ENCODE measurements around the gene ATP6V1G1.
"Not testable (repeated sequence)": the region's sequence is repeated elsewhere in the genome, so short reads cannot be mapped to it uniquely, and the experiment has no call there.

The ATP6V1G1 gene, protein sequence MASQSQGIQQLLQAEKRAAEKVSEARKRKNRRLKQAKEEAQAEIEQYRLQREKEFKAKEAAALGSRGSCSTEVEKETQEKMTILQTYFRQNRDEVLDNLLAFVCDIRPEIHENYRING

DNA sequence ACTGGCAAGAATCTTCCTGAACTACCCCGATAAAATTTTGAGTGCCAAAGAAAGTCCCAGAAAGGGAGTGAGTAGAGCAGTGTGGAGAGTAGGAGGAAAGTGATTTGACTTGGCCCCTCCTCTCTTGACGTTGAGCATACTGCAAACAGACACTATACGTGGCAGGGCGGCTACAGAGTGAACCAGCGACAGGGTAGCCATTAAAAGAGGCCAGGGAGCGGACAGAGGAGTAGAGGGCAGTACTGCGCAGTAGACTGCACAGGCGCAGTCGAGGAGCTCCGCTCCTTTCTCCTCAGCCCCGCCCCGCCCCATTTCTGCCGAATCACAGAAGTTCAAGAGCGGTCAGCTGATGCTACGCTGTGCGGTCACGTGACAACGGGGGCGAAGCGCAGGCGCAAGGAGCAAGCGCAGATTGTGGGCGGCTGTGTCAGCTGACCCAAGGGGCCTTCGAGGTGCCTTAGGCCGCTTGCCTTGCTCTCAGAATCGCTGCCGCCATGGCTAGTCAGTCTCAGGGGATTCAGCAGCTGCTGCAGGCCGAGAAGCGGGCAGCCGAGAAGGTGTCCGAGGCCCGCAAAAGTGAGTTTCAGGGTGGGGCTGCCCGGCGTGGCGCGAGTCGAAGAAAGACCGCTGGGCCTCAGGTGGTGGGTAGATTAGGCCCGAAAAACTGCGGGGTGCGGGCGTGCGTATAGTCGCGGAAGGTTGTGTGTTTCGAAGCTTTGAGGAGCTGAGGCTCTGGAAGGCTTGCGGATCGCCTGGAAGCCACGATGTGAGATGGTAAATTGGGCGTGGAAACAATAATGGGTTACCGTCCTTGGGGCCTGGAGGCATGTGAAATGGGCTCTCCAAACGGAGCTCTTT, at the start of gene ATP6V1G1:
TSS of gene ATP6V1G1 (plus strand) at position 425 of the 858 bp plus-strand sequence. CDS start at position 495, 70 bp downstream.
- peak; percentile 99 for DNase-seq

DNA sequence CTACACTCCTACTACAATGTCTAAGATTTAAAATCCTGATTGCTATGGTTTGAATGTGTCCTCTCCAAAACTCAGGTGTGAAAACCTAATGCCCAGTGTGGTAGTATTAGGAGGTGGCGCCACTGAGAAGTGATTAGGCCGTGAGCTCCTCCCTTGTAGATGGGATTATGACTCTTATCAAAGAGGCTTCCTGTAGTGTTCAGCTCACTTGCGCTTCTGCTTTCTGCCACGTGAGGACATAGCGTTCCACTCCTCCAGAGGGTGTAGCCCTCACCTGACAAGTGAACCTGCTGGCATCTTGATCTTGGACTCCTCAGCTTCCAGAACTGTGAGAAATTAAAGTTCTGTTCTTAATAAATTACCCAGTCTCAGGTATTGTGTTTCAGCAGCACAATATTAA, 49.3 kb upstream of the ATP6V1G1 start:
- peak; percentile 40 for DNase-seq

DNA sequence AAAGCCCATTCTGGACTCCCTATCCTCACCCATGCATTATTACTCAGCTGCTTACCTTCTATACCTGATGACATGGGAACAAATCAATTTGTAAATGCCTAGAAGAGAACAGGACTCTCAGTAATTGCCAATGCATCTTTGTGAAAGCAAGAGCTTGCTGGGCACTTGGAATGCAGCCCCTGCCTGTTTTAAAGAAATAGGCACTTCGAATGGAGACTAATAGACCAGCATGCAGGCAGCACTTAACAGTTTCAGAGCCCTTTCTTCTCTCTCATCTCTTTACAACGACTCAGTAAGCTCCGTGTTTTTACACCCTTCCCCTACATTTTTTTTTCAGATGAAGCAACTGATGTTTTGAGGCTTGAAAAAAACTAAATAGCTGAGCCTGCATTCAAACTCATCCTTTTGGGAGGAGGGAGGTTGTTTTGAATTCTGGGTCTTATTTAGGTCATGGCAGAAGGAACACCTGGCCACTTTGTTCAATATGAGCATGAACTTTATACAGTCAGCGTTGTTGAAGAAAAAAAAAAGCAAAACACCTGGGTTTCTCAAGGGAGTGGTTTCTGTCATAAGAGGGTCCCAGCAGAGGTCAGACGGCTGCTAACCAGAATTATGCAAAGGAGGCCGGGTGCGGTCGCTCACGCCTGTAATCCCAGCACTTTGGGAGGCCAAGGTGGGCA, 47.7 kb upstream of the ATP6V1G1 start:
- DNase-seq, result no peak

DNA sequence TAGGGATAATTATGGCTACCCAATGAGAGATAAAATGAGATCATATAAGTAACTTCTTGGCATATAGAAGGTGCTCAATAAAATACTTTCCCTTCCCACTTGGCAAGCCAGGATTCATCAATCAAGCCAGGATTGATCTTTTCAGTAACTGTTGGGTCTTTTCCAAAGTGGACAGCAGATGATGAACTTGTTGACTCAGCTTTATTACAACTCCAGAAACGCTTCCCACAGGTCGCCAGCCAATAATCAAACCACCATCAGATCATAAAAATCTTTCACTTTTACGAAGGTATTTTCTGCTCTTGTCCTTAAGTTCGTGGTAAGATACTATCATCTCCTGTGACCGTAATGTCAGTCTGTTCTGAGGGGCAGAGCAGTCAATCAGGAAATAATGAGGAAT, 42.5 kb upstream of the ATP6V1G1 start:
- no peak for DNase-seq

DNA sequence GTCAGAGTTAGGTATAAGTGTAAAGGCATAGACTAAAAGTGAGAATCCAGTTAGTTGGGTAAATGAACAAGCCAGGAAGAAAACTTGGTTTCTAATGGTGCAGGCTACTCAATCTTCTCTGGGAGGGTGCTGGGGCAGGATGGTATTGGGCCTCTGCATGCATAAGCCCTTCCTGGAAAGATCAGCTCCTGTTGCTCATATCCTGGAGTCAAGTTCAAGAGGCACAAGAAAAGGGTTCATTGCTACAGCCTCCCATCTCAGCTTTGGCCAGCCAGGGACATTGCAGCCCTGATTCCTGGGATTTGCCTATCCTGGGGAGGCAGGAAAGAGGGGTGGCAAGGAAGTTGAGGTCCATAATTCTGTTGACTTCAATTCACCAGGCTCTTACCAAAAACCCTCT, 40.7 kb upstream of the ATP6V1G1 start:
- DNase-seq, result no peak

DNA sequence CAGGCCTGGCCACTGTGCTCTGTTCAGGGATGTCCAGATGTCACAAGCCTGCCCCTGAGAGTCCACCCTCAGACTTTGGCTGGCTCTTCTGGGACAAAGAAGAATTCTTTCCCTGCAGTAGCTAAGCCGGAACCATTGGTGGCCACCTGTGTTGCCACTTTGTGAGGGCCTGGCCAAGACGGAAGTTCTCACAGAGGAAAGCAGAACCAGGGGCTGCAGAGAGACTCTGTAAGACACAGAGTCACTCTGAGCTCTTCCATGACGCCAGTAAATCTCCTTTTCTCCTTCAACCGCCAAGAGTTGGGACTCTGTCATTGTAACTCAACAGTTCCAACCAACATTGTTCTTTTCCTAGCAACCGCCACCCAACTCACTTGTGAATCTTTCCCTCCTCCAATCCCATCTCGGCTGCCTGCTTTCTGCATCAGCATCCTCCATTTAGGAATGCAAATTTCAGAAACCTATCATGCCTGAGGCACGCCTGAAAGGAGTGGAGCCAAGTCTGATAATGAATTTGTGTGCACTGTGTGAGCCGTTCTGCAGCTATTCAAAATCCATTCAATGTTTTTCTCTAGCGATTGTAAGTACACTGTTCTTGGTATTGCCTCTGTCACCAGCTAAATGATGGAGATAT, 37.8 kb upstream of the ATP6V1G1 start:
- DNase-seq, result no peak

DNA sequence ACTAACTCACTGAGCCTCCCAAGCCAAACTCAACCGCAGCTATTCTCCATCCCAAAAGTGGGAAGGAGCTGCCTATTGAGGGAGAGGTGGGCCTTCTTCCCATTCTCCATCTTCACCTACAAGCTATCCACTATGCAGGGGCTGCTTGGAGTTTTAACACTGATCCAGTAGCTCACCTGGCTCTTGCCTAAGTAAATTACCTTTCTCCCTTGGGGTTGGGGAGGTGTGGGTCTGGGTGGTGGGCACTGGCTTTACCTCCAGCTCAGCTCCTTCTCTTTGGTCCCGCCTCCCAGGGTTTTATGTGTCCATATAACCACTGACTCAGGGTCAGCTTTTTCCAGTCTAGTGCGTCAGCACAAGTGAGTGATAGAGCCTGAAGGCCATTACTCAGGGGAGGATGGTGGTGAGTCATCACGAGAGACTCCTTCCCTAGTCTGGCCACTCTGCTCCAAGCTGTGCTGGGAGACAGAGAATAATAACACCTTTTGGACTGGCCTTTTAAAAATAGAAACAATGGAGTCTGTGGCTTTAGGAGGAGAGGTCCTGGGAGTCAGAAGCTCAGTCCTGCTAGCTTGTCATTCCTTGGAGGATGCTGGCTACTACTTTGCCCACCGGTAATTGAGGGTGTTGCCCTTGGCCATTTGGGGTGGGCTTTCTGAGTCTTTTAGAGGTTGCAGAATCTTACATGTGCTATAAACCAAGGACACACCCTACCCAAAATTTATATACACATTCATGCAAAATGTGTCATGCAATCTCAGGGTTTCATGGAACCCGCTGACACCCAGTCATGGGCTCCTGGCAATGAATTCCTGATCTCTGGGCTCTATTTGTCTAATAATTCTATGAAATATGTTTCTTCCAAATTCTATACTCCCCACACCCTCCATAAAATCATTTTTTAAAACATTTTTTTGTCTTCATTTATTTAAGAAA, 35.6 kb upstream of the ATP6V1G1 start:
- DNase-seq, result no peak

DNA sequence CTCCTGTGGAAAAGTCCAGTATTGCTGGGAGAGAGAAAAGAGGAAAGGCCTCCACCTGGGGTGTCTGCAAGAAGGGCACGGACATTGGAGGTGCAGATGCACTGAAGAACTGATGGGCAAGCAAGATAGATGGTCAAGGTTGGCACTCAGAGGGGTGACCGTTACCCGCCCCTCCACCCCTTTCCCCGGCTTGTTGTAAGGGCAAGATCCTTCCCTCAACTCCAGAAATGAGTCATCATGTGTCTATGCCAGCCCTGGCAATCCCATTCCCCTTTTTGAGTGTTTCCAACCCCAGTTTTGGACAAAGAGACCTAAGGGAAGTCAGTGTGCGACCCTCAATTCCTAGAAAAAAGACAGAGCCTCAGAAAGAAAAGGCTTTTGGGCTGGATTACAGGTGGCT, 34.9 kb upstream of the ATP6V1G1 start:
- no peak for DNase-seq

DNA sequence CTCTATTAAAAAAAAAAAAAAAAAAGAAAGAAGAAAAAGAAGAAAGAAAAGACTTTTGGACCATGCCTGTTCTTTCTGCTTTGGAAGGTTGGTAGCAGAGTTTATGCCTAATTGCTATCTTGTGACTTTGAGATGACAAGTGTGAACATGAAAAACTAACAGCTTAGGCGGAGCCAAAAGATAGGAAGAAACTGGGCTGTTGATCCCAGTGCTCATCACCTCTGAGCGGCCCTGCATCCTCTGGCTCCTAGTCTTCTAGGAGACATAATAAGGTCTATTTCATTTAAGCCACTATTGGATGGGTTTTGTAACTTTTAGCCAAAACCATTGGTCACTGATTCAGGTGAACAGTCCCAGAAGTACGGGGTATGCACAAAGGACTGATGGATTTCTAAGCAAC, 34.4 kb upstream of the ATP6V1G1 start:
- no peak for DNase-seq

DNA sequence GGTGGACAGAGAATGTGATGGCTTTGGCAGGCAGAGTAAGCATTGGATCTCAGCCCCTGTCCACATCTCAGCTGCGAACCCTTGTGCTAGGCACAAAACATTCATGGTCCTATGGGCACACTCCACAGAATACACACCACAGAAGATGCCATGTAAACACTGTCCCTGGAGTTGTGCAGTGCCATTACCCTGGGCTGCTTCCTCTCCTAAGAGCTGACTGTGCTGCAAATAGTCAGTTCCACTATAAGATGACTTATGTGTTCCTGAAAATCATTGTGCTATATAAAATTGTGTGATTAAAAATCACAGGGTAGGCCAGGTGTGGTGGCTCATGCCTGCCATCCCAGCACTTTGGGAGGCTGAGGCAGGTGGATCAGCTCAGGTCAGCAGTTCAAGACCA, 31.9 kb upstream of the ATP6V1G1 start:
- DNase-seq, result no peak

DNA sequence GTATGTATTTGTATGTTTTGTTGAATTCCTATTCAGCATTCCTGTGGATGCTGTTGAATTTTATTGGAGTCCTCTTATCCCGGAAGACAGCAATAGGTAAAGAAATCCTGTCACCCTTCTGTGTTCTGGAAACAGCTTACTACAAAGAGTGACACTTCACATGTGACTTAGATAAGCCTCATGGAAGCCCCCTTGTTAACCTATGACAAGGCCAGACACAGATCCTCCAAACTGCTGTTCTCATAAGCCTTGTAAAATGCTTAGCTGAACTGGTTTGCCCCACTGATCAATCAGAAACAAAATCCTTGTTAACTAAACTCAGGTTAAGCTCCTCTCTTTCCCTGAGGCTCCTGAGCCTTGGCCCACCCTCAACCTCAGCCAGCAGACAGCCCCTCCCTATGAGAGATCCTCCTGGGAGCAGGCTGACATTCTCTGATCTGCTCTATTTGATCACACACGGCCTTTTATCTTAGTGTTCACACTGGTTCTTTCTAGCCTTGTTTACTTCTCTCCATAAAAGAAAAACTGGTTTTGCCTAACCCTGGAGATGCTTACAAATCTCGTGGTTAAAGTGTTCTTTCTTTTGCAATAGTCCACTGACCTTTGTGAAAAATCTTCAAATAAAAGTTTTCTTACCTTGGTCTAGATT, 29.4 kb upstream of the ATP6V1G1 start:
- no peak for DNase-seq

DNA sequence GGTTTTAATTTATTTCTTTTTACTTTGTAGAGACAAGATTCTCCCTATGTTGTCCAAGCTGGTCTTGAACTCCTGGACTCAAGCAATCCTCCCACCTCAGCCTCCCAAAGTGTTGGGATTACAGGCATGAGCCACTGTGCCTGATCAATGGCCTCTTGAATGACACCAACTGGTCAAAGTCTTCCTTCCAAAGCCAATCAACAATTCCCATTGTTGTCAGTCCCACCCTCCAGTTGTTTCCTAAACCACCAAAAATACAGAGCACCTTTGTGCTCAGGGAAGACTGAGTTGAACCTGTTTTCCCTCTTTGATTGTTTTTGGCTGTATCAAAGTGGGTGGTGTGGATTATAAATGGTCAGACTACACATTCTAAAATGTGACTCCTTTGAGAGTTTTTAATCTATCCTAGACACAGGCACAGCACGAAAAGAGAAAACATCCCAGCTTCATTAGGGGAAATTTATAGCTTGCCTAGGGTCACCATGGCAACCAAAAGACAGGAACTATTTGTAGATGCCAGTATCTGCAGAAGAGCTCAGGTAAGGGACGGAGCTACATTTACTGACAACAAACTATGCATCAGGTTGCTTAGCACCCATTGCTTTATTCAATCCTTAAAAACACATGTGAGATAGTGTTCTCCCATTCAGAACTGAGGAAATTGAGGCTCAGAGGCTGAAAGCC, 27.6 kb upstream of the ATP6V1G1 start:
- DNase-seq, result no peak

DNA sequence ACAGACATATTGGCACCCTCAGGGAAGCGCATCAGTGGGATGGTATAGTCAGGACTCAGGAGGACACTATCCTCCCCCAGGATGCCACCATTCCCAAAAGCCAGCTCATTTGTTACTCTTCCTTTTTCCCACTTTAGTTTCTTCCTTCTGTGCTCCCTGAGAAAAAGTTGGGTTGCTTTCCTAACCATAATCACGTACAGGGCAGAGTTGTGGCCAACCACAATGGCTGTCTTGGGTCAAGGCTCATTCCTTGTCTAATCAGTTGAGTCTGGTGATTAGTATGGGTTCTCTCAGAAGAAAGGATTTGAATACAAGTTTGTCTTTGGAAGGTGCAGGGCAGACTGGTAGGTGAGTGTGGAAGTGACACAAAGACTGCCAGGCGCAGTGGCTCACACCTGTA, 26.6 kb upstream of the ATP6V1G1 start:
- no peak for DNase-seq

DNA sequence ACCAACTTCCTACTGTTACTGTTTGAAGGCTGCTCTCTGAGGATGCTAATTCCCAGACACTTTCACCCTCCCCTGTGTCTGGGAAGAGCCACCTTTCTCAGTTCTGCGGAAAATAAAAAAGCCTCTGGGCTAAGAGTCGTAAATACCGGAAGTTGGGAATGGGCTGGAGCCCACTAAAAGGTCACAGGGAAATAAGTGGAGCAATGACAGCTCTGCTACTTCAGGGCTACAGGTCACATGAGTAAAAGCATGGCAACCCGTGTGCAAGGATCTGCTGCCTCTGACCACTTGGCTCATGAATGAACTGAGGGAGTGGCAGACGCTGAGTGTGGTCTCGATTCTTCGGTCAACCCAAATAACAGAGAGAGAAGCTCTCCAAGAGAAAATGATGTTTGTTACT, 25.8 kb upstream of the ATP6V1G1 start:
- DNase-seq, result no peak

DNA sequence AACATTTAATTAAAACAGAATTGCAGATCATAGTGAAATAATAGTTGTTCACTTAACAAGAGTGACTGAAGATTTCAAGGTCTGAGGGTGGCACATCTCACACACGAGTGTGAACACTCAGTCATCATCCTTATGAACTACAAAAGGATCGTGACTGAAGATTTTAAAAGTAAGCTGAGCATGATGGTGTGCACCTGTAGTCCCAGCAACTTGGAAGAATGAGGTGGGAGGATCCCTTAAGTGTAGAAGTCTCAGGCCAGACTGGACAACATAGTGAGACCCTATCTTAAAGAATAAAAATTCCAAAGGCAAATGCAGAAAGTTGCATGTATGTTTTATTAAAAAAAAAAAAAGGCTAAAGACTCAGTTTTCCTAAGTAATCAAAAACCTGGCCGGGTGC, 22.4 kb upstream of the ATP6V1G1 start:
- DNase-seq, result no peak

DNA sequence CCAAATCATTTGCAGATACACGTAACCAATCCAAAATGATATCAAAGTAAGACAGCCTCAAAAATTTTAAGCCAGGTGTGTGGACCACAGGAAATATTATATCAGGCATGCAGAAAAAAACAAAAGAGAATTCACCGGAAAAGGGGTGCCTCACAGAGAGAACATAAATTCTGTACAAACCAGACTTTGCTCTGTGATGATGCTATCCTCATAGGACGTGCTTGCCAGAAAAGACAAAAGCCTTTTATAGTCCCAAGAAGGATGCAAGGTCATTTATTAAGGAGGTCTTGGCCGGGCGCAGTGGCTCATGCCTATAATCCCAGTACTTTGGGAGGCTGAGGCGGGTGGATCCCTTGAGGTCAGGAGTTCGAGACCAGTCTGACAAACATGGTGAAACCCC, 16.8 kb upstream of the ATP6V1G1 start:
- no peak for DNase-seq

DNA sequence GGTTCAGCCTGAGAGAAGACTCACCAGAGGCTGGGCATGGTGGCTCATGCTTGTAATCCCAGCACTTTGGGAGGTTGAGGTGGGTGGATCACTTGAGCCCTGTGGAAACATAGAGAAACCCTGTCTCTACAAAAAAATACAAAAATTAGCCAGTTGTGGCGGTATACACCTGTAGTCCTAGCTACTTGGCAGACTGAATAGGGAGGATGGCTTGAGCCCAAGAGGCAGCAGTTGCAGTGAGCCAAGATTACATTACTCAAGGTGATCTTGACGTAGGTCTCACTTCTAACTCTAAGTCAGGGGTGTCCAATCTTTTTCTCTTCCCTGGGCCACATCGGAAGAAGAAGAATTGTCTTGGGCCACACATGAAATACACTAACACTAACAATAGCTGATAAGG, 16.2 kb upstream of the ATP6V1G1 start:
- DNase-seq, result no peak

DNA sequence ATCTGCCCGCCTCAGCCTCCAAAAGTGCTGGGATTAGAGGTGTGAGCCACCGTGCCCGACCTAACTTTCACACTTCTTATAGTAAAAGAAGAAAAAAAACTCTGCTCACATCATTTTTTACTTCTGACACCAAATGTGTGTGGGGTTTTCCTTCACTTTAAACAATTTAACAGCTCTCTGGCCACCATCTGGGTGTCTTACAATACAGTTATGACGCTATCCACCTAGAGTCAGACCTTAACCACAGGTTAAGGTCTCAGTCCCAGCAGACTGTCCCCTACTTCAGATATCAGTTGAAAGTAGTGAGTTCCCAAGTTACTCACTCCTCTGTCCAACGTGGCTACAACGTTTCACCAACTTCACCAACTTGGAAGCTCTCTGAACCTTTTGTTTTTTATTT, 15.4 kb upstream of the ATP6V1G1 start:
- DNase-seq, result no peak

DNA sequence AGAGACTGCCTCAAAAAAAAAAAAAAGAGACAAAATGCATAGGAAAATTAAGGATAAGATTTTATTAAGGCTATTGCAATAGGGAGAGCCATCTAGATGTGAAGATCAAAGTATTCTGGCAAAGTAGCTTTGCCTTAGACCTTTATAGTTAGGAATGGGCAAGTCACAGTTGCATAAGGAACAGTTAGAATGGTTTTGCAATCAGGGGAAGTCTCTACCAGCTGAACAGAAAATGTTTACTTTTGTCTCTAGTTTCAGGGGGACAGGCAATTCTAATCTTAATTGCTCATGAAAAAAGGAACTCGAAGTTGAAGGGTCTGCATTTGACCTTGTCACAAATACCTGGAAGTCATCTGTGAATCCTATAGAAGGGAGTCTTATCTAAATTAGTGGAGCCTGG, 13.1 kb upstream of the ATP6V1G1 start:
- no peak for DNase-seq

DNA sequence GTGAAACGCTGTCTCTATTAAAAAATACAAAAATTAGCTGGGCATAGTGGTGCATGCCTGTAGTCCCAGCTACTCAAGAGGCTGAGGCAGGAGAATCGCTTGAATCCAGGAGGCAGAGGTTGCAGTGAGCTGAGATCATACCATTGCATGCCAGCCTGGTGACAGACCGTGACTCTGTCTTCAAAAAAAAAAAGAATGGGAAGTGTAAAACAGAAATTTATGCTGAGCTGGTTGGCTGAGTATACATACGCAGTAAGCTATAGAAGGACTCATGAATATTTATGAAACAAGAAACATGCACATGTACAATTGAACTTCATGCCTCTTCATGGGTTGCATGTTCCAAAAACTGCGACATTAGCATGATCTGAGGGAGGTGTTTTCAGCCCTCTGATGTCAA, 10.8 kb upstream of the ATP6V1G1 start:
- DNase-seq, result not testable (repeated sequence)

DNA sequence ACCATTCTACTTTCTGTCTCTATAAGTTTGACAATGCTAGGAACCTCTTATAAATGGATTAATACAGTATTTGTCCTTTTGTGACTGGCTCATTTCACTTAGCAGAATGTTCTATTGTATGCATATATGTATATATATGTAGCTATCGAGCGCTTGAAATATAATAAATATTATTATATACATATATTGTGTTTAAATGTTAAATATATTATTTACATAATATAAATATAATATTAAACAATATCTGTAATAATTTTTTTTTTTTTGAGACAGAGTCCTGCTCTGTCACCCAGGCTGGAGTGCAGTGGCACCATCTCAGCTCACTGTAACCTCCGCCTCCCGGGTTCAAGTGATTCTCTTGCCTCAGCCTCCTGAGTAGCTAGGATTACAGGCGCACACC, 9.4 kb upstream of the ATP6V1G1 start:
- not testable (repeated sequence) for DNase-seq

All from CD4-positive, alpha-beta T cell treated with Interleukin-21 for 1 hour (primary cell).